IMR-90 (cell line): ENCODE results near the gene MROH2B. TPM values are rescaled to one million over a fixed set of nuclear protein-coding genes. Genes with fewer than 3 reads are reported as not detected.

Source experiments
- ATAC-seq: fragments of 200-7000 bp; cut with Tn5 transposase; 2 replicates; pipeline ENCODE4 v1.9.1; 2020; ENCODE audit warnings: low read depth, mild to moderate bottlenecking, moderate library complexity
- BruUV-seq: library from RNA; stranded (reverse); fragments of 400-500 nt; replicated peaks from 2 replicates; lab custom pipeline; 2021; lab: Mats Ljungman, UMichigan
- CTCF ChIA-PET: fragments of 300-600 bp; formaldehyde crosslinking; extraction: SDS; loops from one replicate; lab custom pipeline; 2021; ENCODE audit warnings: antibody characterized with exemption; lab: Yijun Ruan, JAX
- POLR2A ChIA-PET: fragments of 300-600 bp; sonication (Branson Sonifier 250); formaldehyde crosslinking; loops from one replicate; lab custom pipeline; 2022; ENCODE audit warnings: antibody characterized with exemption; ENCODE audit not compliant: unreplicated experiment; lab: Charles Lee
- DNase-seq: peaks from one replicate; pipeline ENCODE4 v3.0.0; 2013
- H2AFZ ChIP-seq: replicated peaks from 2 replicates; pipeline ENCODE3; 2013; ENCODE audit warnings: low read length, mild to moderate bottlenecking; ENCODE audit not compliant: poor library complexity
- H2AK5ac ChIP-seq: 2 replicates; pipeline ENCODE4 v1.6.1; 2013; ENCODE audit warnings: low read depth, low read length, inconsistent platforms
- H2AK9ac ChIP-seq: replicated peaks from 2 replicates; pipeline ENCODE3; 2013; ENCODE audit warnings: mild to moderate bottlenecking, low read depth, low read length, moderate library complexity; ENCODE audit not compliant: poor library complexity
- H2BK120ac ChIP-seq: 2 replicates; pipeline ENCODE4 v1.6.1; 2013; ENCODE audit warnings: low read depth, low read length, inconsistent platforms
- H2BK15ac ChIP-seq: 3 replicates; pipeline ENCODE4 v1.6.1; 2013; ENCODE audit warnings: low read depth, low read length, inconsistent platforms
- H2BK20ac ChIP-seq: 2 replicates; pipeline ENCODE4 v1.6.1; 2013; ENCODE audit warnings: low read depth, mild to moderate bottlenecking, inconsistent platforms, low read length, moderate library complexity
- H2BK5ac ChIP-seq: 2 replicates; pipeline ENCODE4 v1.6.1; 2013; ENCODE audit warnings: mild to moderate bottlenecking, low read depth, low read length, inconsistent platforms; ENCODE audit not compliant: poor library complexity, severe bottlenecking
- H3K14ac ChIP-seq: replicated peaks from 2 replicates; pipeline ENCODE4 v1.6.1; 2013; ENCODE audit warnings: low read depth, low read length, inconsistent platforms
- H3K18ac ChIP-seq: 2 replicates; pipeline ENCODE4 v1.6.1; 2013; ENCODE audit warnings: low read depth, low read length, control low read depth
- H3K23ac ChIP-seq: 2 replicates; pipeline ENCODE4 v1.6.1; 2013; ENCODE audit warnings: low read depth, low read length, inconsistent platforms
- H3K27ac ChIP-seq: 2 replicates; pipeline ENCODE4 v1.5.1; 2013; ENCODE audit warnings: mild to moderate bottlenecking, control low read depth, low read length; ENCODE audit not compliant: insufficient read depth
- H3K27me3 ChIP-seq: 2 replicates; pipeline ENCODE4 v1.6.1; 2013; ENCODE audit warnings: low read length; ENCODE audit not compliant: control insufficient read depth, insufficient read depth
- H3K36me3 ChIP-seq: 2 replicates; pipeline ENCODE4 v1.6.1; 2013; ENCODE audit warnings: low read length, mixed read lengths; ENCODE audit not compliant: control insufficient read depth, insufficient read depth
- H3K4ac ChIP-seq: 2 replicates; pipeline ENCODE4 v1.6.1; 2013; ENCODE audit warnings: low read depth, low read length, inconsistent platforms
- H3K4me1 ChIP-seq: 2 replicates; pipeline ENCODE4 v1.6.1; 2013; ENCODE audit warnings: low read length, mixed read lengths; ENCODE audit not compliant: control insufficient read depth, insufficient read depth
- H3K4me2 ChIP-seq: 2 replicates; pipeline ENCODE4 v1.6.1; 2013; ENCODE audit warnings: low read depth, mild to moderate bottlenecking, control low read depth, low read length, moderate library complexity
- H3K4me3 ChIP-seq: 2 replicates; pipeline ENCODE4 v1.5.1; 2013; ENCODE audit warnings: low read depth, mild to moderate bottlenecking, control low read depth, low read length, moderate library complexity; ENCODE audit not compliant: insufficient read depth
- H3K56ac ChIP-seq: 2 replicates; pipeline ENCODE4 v1.6.1; 2013; ENCODE audit warnings: low read length, inconsistent platforms; ENCODE audit not compliant: insufficient read depth; ENCODE audit errors: extremely low read depth
- H3K79me1 ChIP-seq, 2 experiments: 2 replicates each; pipeline ENCODE4 v1.6.1; 2013; ENCODE audit warnings: low read length in 2 of 2, inconsistent platforms in 1 of 2, low read depth in 1 of 2
- H3K9ac ChIP-seq: 2 replicates; pipeline ENCODE4 v1.6.1; 2013; ENCODE audit warnings: low read depth, low read length, control low read depth
- H3K9me1 ChIP-seq: 2 replicates; pipeline ENCODE4 v1.6.1; 2013; ENCODE audit warnings: low read length, inconsistent platforms; ENCODE audit not compliant: insufficient read depth
- H3K9me3 ChIP-seq: 2 replicates; pipeline ENCODE4 v1.6.1; 2013; ENCODE audit warnings: low read length; ENCODE audit not compliant: control insufficient read depth, insufficient read depth
- H4K20me1 ChIP-seq: 2 replicates; pipeline ENCODE4 v1.6.1; 2013; ENCODE audit warnings: low read length, inconsistent platforms; ENCODE audit not compliant: insufficient read depth
- H4K5ac ChIP-seq: 2 replicates; pipeline ENCODE4 v1.6.1; 2013; ENCODE audit warnings: mild to moderate bottlenecking, low read depth, low read length, control low read depth
- H4K8ac ChIP-seq, 2 experiments: 2 replicates each; pipeline ENCODE4 v1.6.1; 2013; ENCODE audit warnings: low read depth in 2 of 2, low read length in 2 of 2, control low read depth in 1 of 2, inconsistent platforms in 1 of 2
- H4K91ac ChIP-seq: 2 replicates; pipeline ENCODE4 v1.6.1; 2013; ENCODE audit warnings: low read depth, low read length, inconsistent platforms; ENCODE audit not compliant: insufficient read depth
- FOS ChIP-seq: fragments of 150-350 bp; IDR thresholded peaks from 2 replicates; pipeline ENCODE4 v1.6.1; 2016; ENCODE audit warnings: low read depth, low read length
- MAFK ChIP-seq: IDR thresholded peaks from 2 replicates; pipeline ENCODE4 v1.6.1; 2012; ENCODE audit warnings: low read depth, low read length, improper control_type of control experiment
- MAZ ChIP-seq: IDR thresholded peaks from 2 replicates; pipeline ENCODE4 v1.6.1; 2012; ENCODE audit warnings: low read depth, mild to moderate bottlenecking, low read length, improper control_type of control experiment, moderate library complexity, borderline replicate concordance
- POLR2A ChIP-seq: IDR thresholded peaks from 2 replicates; pipeline ENCODE4 v1.6.1; 2012; ENCODE audit warnings: mild to moderate bottlenecking, low read depth, low read length
- SMC3 ChIP-seq: fragments of 150-350 bp; IDR thresholded peaks from 2 replicates; pipeline ENCODE4 v1.6.1; 2016; ENCODE audit warnings: low read depth, mild to moderate bottlenecking, antibody characterized with exemption, low read length, moderate library complexity
- WGBS, 2 experiments: methylation state at CpG; one replicate each; pipeline versions ENCODE4 v1.1.5 to v1.1.7; 2013; ENCODE audit warnings: missing lambda C conversion rate in 2 of 2; ENCODE audit not compliant: insufficient read length in 1 of 2; ENCODE audit errors: extremely low coverage in 2 of 2; 5-methylcytosine and 5-hydroxymethylcytosine counted together
- dilution Hi-C: fragments of 300-500 bp; cut with HindIII; formaldehyde crosslinking; loops from one replicate; pipeline ENCODE4 v1.14.3; 2018; ENCODE audit warnings: low sequenced_read_pairs; ENCODE audit not compliant: unreplicated experiment
- in situ Hi-C: fragments of 300-500 bp; cut with MboI; formaldehyde crosslinking; loops from 3 replicates; pipeline ENCODE4 v1.14.3; 2019; ENCODE audit warnings: low sequenced_read_pairs, inconsistent platforms, mixed read lengths
- intact Hi-C: fragments of 100-400 bp; cut with micrococcal nuclease; formaldehyde crosslinking; loops from 2 replicates; pipeline ENCODE4 v1.10.0; 2022
- polyA plus RNA-seq, 3 experiments: library from polyadenylated mRNA; depleted of rRNA; stranded (reverse); fragments of >200 nt; gene quantifications; 2 replicates each; pipeline ENCODE4 v1.2.3, GENCODE V29; 2012; ENCODE audit warnings: low replicate concordance in 1 of 3
- total RNA-seq: library from RNA; depleted of rRNA; stranded (reverse); fragments of >200 nt; gene quantifications from 2 replicates; pipeline ENCODE4 v1.2.3, GENCODE V29; 2012

MROH2B gene
- total and polyA plus RNA-seq, 2 of the 4 experiments (the other 2 are of a cell fraction) = not detected

DNA sequence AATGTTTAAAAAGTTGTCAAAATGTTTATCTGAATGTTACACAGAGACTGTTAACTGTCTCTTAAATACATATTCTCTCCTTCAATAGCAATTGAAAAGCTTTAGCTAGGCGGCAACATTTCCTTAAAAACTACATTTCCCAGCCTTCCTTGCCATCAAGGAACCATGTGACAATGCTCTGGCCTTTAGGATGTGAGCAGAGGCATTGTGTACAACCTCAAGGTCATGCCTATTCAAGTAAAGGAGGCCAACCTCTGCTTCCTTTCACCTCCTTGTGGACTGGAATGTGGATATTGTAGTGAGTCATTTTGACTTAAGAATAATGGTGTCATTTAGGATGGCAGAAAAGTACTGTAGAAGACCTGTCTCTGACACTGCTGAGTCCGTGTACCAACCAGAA is 23.7 kb upstream of the MROH2B start:
- ATAC-seq (peak; percentile 32; the same call in 1 of the 2 replicates), DNase-seq (no peak)
- Histone ChIP-seq H4K20me1 (no peaks in the 10 kb centered on the region), H3K14ac (peak overlapping the region; percentile 26), H2AFZ (peak overlapping the region; percentile 39), H4K91ac (no peak overlapping the region; the same call in 1 of the 2 replicates), H2AK9ac (no peak overlapping the region), H4K5ac (peak overlapping the region; percentile 22; the same call in 1 of the 2 replicates), H3K4me3 (no peak overlapping the region), H4K8ac (peak overlapping the region in 1 of 2 experiments; percentile 61; a peak in 1 of 4 replicates), H3K18ac (peak overlapping the region; percentile 82; the same call in 1 of the 2 replicates), H2BK15ac (0 out of 3 replicates have a peak overlapping the region, but pooled peaks have one; percentile 4), H2BK120ac (no peak overlapping the region), H3K27ac (no peak overlapping the region), H2BK20ac (peak overlapping the region; percentile 13; the same call in 1 of the 2 replicates), H3K4me2 (no peak overlapping the region), H3K9me3 (no peaks in the 10 kb centered on the region), H3K9me1 (peaks cover 3% of the 10 kb centered on the region; the same call in 1 of the 2 replicates), H2AK5ac (peak overlapping the region; percentile 6; the same call in 1 of the 2 replicates), H3K23ac (no peak overlapping the region; the same call in 1 of the 2 replicates), H3K4ac (peak overlapping the region; percentile 12; the same call in 1 of the 2 replicates), H3K9ac (no peak overlapping the region), H2BK5ac (peak overlapping the region; percentile 38), H3K56ac (no peak overlapping the region), H3K79me1 (no peaks in the 10 kb centered on the region), H3K27me3 (no peaks in the 10 kb centered on the region), H3K36me3 (no peaks in the 10 kb centered on the region), H3K4me1 (peaks cover 3% of the 10 kb centered on the region)
- WGBS, 2 experiments = no CpG with 5 or more reads among the region's 2 CpGs
- in situ Hi-C loops = no loop called here
- TF ChIP-seq FOS = no peak
- no peak for TF ChIP-seq POLR2A
- no peak for TF ChIP-seq MAFK
- no peak for TF ChIP-seq SMC3
- no peak for TF ChIP-seq MAZ
- CTCF ChIA-PET = interaction anchor here (0.6 to 0.7 kb wide), 2 partner anchors 17 to 142 kb away, joined by 3 read pairs; no protein-coding TSS in a partner anchor
- POLR2A ChIA-PET = no interaction called here
- BruUV-seq = no TSS peak
- dilution Hi-C loops = no loop called here
- intact Hi-C loops = no loop called here
